GM19240 (cell line): ENCODE data around the gene PGLYRP1.
A peak's percentile ranks its signal among the peaks of the same experiment; 100 is the strongest.

ENCODE experiments used
- DNase-seq: peaks from one replicate; pipeline ENCODE4 v3.0.0; 2011; ENCODE audit warnings: low spot score; ENCODE audit not compliant: insufficient read length

PGLYRP1 gene

DNA sequence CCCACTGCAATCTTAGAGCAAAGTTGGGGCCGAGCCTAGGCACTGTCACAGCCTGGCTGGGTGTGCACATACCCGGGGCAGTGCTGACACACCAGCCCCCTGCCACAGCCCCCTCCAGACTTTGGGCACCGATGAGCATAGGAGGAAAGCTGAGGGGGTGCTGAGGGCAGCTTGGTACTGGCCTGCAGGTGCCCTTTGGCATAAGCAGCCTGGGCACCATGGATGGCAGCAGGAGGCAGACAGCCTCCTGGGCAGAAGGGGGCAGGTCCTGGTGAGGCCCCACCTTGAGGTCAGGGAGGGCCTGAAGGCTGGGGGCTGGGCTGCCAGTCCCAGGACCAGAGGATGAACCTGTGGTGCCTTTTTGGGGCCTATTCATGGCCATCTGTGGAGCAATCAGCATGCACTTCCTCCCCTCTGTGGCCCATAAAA is 9.8 kb upstream of the PGLYRP1 start:
- DNase-seq = no peak

DNA sequence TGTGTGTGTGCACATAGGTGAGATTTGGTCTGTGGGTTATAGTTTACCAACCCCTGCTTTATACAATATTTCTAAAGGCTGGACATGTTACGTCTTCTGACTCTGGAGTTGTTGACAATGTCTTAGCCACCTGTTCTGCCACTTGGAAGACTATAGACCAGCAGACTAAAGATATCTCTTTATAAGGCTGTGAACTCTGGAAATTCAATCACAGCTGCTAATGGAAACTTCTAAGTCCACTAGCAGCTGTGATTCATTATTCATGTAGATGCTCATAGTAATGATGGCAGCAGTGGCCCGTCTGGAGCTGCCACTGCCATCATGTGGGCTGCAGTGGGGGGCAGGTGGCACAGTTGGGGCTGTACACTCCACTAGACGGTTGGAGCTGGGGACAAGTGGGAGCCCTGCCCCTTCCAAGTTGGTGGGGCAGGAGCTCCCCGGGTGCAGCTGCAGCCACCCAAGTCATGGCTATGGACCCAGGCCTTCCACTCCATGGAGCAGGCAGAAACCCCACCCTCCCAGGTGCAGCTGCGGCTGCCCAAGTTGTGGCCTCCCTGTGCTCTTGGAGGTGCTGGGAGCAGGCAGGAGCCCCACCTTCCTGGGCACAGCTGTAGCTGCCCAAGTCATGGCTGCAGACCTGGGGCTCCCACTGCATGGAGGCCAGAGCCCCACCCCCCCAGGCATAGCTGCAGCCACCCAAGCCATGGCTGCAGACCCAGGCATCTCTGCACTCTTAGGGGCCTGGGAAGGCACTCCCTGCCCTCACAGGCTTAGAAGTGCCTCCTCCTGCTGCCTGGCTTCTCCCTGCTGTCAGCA is 9.1 kb upstream of the PGLYRP1 start:
- no peak for DNase-seq

DNA sequence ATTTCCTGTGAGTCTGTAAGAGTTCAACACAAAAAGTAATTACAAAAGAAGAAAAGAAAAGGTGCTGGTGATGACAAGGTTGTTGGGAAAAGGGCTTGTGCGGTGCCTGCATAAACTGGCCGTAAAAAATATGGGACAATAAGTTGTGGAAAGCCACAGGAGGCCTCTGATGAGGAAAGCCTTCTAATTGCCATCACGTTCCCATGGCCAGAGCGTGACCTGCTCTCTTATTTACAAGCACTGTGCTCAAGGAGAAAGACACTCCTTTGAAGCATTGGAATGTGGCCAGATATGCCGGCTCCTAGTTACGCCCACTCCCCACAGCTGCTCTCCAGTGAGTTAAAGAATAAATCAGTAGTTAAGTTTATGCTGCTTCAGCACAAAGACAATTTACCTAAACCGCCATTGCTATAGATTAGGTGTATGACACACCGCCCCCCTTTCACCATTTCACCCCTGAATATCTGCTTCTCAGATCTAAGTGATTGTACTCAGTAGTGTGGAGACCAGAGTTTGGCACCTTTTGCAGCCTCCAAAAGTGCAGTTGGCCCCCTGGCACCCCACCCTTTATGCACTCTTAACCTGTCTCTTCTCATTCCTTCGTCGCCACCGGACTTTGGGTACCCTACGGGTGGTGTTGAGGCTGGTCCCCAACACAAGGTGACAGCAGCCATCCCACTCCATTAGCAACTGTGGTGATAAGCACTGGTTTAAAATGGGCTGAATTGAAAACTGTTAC is 8.1 kb upstream of the PGLYRP1 start:
- DNase-seq = no peak

DNA sequence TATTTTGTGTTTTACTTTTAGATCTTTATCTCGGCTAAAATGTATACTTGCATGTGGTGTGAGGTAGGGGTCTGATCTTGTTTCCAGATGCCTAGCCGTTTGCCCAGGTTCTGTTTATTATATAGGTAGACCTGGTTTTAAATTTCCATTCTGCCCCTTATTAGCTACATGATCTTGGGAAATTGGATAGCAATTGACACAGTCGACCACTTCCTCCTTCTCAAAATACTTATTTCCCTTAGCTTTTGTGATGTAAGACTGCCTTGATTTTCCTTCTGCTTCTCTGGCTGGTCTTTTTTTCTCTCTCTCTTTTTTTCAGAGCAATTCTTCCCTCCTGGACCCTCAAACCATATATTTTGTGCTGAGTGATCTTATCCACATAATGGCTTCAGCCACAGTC is 3.0 kb upstream of the PGLYRP1 start:
- DNase-seq = no peak

DNA sequence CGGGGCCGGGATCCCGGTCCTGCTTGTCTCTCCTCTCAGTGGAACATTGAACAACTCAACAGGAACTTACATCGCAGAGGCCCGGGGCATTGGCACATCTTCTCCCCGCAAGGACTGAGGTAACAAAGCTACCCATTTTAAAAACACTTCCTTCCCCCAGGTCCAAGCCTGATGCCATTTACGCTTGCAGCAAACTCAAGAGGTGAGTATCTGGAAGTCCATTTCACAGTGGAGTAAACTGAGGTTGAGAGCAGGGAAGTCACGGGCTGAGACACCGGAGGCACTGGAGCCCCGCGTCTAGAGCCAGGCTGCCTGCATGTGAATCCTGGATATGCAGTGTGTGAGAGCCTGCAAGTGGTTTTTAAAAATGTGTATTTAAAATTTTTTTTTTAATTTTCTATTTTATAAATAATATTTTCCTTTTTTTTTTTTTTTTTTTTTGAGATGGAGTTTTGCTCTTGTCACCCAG is 492 bp upstream of the PGLYRP1 start:
- no peak for DNase-seq

DNA sequence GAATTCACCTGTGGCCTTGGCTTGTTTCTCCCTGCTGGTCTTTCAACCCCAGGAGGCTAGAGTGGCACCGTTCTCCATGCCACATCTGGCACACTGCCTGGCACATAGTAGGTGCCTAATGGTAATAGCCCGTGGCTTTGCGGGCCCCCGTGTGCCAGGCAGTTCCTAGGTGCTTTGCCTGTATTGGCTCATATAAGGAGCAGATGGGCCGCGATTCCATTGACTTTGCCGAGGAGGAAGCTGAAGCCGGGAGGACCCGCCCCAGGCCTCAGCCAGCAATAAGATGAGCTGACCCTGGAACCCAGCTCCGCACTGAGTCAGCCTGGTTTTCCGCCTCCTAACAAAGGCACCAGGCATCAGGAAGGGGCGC is 807 bp downstream of the PGLYRP1 start:
- no peak for DNase-seq

DNA sequence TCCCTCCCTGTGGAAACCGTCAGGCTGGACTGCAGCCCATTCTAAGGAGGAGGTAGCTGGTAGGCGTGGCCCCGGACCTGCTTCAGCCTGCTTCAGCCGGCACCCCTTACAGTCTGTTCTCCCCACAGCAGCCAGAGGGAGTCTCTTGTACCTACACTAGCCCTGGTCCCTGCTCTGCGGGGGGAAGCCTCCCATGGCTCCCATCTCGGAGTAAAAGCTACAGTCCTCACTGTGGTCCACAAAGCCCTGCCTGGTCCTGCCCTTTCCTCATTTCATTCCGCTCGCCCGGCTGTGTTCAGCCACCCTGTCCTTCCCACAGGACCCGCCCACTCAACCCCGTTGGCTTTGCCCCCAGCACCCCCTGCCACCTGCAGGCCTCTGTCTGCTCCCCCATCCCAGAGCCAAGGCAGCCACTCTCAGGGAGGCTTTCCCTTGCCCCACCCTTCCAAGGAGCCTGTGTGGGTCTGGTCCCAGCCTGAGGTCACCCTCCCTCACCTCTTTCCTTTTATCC is 1.3 kb downstream of the PGLYRP1 start:
- no peak for DNase-seq

DNA sequence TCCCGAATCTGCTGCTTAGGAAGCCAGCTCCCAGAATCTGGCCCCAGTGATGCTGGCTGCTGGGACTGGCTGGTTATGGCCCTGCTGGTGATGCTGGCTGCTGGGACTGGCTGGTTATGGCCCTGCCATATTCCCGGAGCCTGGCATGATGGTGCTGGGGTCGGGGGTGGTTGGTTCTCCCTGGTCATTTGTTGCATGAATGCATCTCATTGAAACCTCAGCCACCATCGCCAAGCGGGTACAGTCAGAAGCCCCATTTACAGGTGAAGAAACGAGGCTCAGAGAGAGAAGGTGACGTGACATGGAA is 2.1 kb downstream of the PGLYRP1 start:
- DNase-seq = no peak

DNA sequence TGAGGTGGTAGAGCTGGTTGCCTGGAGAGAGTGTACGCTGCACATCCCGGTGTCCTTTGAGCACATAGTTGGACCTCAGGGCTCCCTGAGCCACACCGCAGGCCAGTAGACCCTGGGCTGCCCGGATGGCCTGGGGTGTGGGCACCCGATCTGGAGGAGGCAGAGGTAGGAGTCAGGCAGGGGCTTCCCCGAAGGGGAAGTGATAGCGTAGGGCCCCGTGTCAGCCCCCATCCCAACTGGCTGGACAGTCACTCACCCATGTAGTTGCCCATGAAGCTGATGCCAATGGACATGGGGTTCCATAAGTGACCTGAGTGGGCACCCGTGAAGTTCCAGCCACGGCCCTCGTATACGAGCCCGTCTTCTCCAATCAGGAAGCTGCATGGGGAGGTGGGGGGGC is 3.6 kb downstream of the PGLYRP1 start:
- DNase-seq = no peak

DNA sequence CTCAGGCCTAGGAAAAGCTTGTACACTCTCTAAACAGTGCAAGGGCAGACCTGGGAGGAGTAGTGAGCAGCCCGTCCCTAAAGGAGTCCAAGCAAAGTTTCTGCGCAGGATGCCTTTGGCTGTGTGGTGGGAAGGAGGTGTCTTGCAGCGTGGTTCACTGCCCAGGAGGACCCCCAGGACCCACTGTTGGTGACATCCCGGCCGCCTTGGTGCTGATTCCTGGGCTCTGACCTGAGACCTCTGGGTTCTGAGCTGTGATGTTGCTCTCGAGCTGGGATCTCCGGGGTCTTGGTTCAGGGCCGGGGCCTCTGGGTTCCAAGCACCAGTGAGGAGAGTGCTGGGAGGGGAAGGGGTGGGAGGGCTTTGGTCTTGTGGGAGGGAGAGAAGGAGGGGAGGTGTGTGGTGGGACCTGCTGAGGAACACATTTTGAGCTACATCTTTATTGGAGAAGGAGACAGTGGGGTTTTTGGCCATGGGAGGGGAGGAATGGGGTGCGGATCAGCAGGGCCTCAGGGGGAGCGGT is 4.1 kb downstream of the PGLYRP1 start:
- no peak for DNase-seq

DNA sequence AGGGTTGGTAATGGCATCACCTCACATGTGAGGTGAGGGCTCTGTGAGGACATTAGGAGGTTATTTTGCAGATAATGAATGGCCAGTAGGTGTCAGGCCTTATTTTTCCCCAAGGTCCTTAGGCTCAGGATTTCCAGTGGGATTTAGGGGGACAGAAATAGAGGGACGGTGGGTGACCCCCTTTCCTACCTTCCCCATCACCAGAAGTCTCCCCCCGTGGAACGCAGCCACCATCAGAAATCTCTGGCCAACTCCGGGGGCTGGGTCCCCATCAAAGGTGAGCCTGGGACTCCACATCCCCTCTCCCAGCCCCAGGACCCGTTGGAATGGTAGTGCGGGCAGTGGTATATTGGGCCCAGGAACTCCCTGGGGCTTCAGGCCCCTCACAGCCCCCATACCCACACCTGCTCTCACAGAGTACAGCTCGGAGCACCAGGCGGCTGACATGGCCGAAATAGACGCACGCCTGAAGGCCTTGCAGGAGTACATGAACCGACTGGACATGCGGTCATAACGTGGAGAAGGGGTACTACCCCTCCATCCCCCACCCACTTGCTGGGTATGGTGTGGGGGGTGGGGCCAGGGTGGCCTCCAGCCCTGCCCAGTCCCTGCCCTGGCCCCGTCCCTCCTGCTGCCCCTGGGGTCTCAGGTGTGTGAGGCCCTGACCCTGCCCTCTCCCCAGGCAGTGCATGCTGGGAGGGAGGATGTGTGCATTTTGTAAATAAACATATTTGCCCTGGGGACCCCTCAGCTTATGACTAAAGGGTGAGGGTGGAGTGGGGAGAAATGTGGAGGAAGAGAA is 4.8 kb downstream of the PGLYRP1 start:
- no peak for DNase-seq

DNA sequence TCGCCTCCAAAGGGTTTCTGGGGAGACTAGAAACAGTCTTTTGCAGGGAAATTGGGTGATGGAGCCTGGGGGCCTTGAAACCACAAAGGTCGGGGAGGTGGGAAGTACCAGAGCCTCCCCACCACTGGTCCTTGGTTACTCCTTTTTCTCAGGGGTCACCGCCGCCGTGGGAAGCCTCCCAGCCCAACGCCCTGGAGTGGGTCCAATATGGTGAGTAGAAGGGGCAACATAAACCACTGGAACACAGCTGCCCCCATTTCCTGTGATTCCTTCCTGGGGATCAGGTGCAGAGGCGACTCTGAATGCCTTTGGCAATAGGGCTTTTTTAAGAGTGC is 5.8 kb downstream of the PGLYRP1 start:
- no peak for DNase-seq

DNA sequence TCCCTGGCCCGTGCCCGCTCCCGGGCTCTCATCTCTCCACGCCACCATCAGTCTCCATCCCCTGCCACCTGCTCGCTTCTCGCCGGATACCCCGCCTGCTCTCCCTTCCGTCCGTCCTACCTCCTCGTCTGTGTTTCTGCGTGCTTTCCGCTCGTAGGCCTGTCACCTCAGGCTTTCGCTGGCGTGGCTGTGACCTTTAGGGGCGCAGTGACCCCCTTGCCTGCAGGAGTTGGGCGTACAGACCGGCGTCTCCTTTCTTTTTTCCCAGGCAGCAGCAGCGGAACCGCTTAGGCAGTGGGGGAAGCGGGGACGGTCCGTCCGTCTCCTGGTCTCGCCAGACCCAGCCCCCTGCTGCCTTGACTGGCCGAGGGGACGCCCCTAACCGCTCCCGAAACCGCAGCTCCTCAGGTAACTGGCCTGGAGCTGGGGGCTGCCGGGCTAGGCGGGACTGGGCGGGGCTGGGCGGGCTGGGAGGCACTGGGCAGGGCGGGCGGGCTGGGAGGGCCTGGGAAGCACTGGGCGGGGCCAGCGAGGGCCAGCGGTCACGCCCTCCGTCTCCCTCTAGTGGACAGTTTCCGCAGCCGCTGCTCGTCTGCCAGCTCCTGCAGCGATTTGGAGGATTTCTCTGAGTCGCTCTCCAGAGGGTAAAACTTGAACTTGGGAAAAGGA is 6.3 kb downstream of the PGLYRP1 start:
- DNase-seq = peak; percentile 85

DNA sequence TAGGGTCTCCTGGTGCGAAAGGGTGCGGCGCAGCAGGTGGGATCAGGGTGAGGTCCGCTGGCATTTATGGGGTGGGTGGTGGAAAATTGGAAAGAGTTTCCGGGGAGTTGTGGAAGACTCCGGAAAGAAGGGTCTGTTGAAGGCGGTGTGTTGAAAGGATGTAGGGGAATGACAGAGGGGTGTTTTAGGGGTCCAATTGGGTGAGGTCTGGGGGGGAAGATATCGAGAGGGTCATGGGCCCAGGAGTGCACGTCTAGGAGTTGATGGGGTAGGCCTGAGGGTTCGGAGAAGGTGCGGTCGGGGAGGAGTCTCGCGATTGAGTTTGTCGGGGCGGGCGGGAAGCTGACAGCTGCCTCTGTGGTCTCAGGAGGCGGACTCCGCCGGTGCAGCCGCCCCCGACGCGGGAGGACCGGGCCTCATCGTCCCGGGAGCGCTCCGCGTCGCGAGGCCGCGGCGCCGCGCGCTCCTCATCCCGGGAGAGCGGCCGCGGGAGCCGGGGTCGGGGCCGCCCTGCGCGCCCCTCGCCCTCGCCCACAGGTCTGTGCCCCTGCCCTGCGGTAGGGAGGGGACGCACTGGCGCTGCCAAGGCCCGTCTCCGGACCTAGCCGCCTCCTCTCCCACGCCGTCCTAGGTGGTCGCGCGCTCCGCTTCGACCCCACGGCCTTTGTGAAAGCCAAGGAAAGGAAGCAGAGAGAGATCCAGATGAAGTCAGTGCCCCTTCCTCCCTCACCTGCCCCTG is 7.0 kb downstream of the PGLYRP1 start:
- DNase-seq = no peak

DNA sequence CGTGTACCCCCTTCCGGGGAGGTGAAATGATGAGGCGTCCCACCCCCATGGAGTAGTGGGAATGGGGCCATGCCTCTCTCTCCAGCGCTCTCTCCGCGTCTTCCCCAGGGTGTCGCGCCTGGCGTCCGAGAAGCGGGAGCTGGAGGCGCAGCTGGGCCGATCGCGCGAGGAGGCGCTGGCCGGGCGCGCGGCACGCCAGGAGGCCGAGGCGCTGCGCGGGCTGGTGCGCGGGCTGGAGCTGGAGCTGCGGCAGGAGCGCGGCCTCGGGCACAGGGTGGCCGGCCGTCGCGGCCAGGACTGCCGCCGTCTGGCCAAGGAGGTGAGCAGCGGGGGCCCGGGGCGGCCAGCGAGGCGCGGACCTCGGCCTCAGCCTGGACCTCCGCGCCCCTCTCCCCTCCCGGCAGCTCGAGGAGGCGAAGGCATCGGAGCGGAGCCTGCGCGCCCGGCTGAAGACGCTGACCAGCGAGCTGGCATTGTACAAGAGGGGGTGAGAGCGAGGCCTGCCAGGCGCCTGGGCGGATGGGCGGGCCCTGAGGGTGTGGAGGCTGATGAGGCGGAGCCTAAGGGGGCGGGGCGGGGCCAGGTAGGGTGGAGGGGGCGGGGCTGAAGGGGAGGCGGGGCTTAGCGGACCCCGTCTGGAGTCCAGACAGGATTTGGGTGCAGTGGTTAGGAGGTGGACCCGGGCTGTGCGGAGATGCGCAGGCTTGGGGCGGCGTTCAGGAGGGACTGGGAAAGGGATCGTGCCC is 7.7 kb downstream of the PGLYRP1 start:
- no peak for DNase-seq

DNA sequence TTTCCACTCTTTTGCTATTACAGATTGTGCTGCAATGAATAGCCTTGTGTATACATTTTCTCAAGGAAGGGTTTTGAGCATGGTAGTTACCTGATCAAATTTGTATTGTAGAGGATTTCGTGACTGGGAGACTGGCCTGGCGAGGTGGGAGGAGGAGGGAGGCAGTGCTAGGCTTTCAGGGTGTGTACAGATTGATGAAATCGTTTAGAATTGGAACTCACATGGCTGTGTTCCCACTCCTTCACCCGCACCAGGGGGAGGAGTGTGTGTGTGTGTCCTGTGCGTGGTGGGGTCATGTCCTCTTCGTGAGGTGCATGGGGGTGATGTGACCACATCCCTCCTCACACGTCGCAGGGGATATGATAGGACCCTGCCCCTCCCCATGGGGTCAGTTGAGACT is 8.3 kb downstream of the PGLYRP1 start:
- DNase-seq = no peak

DNA sequence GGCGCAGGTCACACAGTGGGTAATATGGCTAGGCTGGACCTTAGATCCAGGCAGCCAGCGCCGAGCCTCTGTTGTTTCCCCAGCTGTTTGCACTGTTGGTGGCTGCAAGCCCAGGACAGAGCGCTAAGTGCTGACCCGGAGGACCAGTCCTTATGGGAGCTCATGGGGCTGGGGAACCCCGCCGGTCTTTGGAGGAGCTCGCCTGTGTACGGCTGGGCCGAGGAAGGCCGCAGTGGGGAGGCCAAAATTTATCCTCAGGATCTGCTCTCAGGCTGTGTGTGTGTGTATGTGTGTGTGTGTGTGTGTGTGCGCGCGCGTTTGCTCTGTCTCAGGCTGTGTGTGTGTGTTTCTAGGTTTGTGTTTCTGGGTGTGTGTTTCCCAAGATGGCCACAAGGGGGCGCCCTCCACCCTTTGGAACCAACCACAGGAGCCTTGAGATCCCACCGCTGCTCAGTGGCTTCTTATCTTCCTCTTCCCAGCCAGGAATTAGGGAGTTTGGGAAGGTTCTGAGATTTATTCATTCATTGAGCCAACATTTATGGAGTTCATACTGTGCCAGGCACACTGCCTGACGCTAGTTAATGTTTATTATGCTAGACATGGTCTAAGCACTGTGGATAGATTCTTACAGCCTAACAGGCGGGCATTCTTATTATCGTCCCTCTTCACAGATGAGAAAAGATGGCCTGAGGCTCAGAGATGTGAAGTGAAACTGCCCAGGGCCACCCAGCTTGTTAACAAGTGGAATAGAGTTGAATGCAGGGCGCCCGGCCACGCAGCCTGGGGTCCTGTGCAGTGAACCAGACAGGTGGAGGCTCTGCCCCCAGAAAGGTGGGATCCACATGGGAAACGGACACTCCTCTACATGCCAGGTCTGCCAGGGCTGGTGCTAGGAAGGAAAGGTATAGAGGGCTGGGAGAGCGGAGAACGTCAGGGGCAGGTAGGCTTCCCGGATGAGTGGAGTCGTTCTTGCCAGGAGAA is 13.0 kb downstream of the PGLYRP1 start:
- no peak for DNase-seq

DNA sequence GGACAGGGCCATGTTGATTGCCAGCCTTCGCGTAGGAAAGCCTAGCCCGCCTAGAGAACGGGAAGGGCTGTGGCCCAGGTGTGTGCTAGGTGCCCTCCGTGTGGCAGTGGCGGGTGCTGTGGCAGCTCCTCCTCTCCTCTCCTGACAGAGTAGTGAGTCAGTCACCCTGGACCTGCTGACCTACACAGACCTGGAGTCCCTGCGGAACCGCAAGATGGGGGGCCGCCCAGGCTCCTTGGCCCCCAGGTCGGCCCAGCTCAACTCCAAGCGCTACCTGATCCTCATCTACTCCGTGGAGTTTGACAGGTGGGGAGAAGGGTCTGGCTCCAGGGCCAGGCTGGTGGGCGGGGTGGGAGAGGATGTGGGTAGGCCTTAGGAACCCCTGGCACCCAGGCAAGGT is 16.4 kb downstream of the PGLYRP1 start:
- DNase-seq = no peak
